ENCODE results near the gene SIVA1. TPM values are rescaled to one million over a fixed set of nuclear protein-coding genes. Genes with fewer than 3 reads are reported as not detected.

The SIVA1 gene
- total RNA-seq, 2 donors from 2014 or later, result 111 to 130 TPM

- H3K4me1 ChIP-seq, result peaks cover 70% of the 10 kb centered on the region
- intact Hi-C loops (cut with DNase I), result no loop called here
- no peak for TF ChIP-seq POLR2A (IDR thresholded peaks at IDR 0.05)
- no peak for TF ChIP-seq CTCF (IDR thresholded peaks at IDR 0.05)
Observed at GRCh38 chr14:104796687-104797081, 43.7 kb downstream of the SIVA1 start.

GRCh38 chr14:104797115-104798044 lies 44.4 kb downstream of the SIVA1 start:
- intact Hi-C loops (cut with DNase I), result no loop called here
- 54 to 58% methylated on average over 5 to 18 of the region's 18 CpGs for WGBS, 2 donors
- ATAC-seq, result no peak
- H3K4me1 ChIP-seq, result peaks cover 70% of the 10 kb centered on the region
- H3K27me3 ChIP-seq, result no peaks in the 10 kb centered on the region
- H3K36me3 ChIP-seq (replicated peaks in 1 of 2; ENCODE audit: insufficient read depth in 1 of 2, low read depth in 2 of 2), result no peaks in the 10 kb centered on the region
- peak in 1 of 4 donors; percentile 53 for DNase-seq
- H3K27ac ChIP-seq, result peak overlapping the region in 3 of 4 donors; percentile 0 to 85 (median 28)
- H3K4me3 ChIP-seq, result no peak overlapping the region
- no peak for TF ChIP-seq CTCF (IDR thresholded peaks at IDR 0.05)
- no peak for TF ChIP-seq POLR2A (IDR thresholded peaks at IDR 0.05)
- H3K9me3 ChIP-seq, result no peaks in the 10 kb centered on the region

More at GRCh38 chr14:104796687-104797081, 43.7 kb downstream of the SIVA1 start:
- Histone ChIP-seq H3K27ac (peak overlapping the region; percentile 68 to 89 (median 83)), H3K9me3 (no peaks in the 10 kb centered on the region), H3K27me3 (no peaks in the 10 kb centered on the region), H3K4me3 (no peak overlapping the region), H3K36me3 (replicated peaks in 1 of 2; ENCODE audit: insufficient read depth in 1 of 2, low read depth in 2 of 2) (no peaks in the 10 kb centered on the region)
- 79% methylated on average over 6 of the region's 6 CpGs; no CpG with 5 or more reads in 1 of the 2 donors for WGBS, 2 donors
- ATAC-seq (no peak), DNase-seq (no peak)

GRCh38 chr14:104798300-104799243 lies 45.6 kb downstream of the SIVA1 start:
- intact Hi-C loops (cut with DNase I), result no loop called here

DNA sequence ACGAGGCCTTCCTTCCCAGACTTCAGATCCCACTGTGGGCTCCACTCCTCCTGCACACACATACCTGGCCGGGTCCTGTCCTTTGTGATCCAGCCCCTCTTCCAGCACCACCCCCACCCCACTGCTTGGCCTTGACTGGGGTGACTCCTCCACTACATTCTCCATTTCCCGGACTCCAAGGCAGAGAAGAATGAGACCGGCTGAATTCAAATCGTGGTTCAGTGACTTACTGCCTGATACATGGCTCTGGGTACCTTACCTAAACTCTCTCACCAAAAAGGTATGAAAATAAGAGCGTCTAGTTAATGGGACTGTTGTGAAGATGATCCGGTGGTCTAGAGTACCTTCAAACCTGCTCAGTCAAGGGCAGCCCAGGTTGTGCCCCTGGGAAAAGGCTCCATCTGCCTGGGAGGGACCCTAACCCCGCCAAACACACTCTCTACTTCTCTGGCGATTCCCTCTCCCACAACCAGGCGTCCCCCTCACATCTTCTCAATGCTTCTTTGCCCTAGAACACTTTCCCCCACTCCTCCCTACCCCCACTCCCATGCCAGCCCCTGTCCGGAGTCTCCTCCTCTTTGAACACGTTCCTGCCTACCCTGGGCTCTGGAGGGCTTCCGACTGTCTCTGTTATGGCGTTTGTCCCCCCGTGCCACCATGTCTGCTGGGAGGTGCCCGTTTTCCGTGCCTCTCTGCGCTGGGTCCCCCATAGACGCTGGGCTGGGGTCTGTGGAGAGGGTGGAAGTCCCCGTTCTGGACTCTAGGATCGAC lies 46.5 kb downstream of the SIVA1 start:
- no peak overlapping the region for H3K4me3 ChIP-seq
- DNase-seq (no peak), ATAC-seq (no peak)
- peak overlapping the region; percentile 95 to 99 (median 96) for H3K27ac ChIP-seq
- 44 to 48% methylated on average over 19 to 21 of the region's 21 CpGs for WGBS, 2 donors
- TF ChIP-seq CTCF (IDR thresholded peaks at IDR 0.05) (peak in 1 of 7 experiments; percentile 3), POLR2A (IDR thresholded peaks at IDR 0.05) (no peak)
- H3K36me3 ChIP-seq (replicated peaks in 1 of 2; ENCODE audit: insufficient read depth in 1 of 2, low read depth in 2 of 2), result no peaks in the 10 kb centered on the region
- H3K9me3 ChIP-seq, result no peaks in the 10 kb centered on the region
- no peaks in the 10 kb centered on the region for H3K27me3 ChIP-seq
- H3K4me1 ChIP-seq, result peaks cover 70% of the 10 kb centered on the region
- intact Hi-C loops (cut with DNase I), result no loop called here

More at GRCh38 chr14:104798300-104799243, 45.6 kb downstream of the SIVA1 start:
- no peak for TF ChIP-seq POLR2A (IDR thresholded peaks at IDR 0.05)
- ATAC-seq (no peak), DNase-seq (no peak)
- Histone ChIP-seq H3K36me3 (replicated peaks in 1 of 2; ENCODE audit: insufficient read depth in 1 of 2, low read depth in 2 of 2) (no peaks in the 10 kb centered on the region), H3K4me1 (peaks cover 70% of the 10 kb centered on the region), H3K9me3 (no peaks in the 10 kb centered on the region), H3K4me3 (no peak overlapping the region), H3K27ac (peak overlapping the region; percentile 95 to 99 (median 96)), H3K27me3 (no peaks in the 10 kb centered on the region)
- 72 to 73% methylated on average over 16 of the region's 16 CpGs for WGBS, 2 donors
